SKM-1 (cell line): Measurements from ENCODE around the gene HDAC4.

Experiments used
- DNase-seq: peaks from one replicate; lab custom pipeline; 2025; ENCODE audit not compliant: unreplicated experiment; lab: John Stamatoyannopoulos, UW

The HDAC4 gene

DNA sequence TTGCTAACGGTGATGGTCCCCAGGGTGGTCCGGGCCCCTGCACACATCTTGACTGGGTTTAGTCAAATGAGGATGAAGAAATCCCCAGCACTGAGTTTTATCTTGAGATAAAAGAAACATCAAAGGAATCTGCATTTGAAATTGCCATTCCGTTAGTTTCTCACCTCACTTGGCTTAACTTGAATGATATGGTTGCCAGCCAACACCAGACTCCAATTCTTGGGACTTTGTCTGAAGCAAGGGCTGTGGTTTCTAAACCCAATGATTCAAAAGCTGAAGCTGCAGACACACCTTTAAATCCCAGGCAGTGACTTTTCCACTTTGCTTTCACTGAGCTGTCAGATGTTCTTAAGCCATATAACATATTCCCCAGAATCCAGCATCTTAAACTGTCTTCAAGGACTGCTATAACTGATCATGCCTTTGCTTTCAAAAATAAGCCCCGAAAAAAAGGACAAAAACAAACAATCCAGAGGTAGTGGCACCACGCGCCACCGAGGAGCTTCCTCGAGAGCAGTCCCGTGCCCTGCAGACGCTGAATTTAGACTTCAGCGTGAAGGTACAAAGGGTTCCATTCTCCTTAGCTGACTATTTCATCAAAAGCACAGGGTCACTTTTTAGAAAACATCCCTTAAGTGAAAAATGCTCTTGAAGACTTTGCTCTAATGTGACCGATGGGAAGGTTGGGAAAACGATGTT, 189.3 kb downstream of the HDAC4 start:
- DNase-seq, result no peak

DNA sequence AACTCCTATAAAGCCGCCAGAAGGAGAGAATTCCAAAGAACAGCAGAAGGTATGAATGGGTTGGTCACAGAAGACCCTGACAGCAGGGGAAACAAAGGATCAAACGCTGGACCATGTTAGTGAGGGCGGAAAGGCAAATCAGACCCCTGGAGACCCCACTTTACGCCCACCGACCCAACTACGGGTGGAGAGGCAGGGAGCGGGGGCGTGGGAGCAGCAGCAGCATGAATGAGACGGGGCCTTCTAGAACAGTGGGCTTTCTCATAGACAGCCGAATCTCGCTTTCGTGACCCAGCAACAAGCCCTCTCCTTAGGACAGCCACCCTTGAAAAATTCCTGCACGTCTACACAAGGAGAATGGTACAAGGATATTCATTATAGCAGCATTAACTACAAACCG, 191.0 kb downstream of the HDAC4 start:
- DNase-seq, result no peak

- no peak for DNase-seq
These were observed 192.2 kb downstream of the HDAC4 start for GRCh38 chr2:239208465-239209180.

DNA sequence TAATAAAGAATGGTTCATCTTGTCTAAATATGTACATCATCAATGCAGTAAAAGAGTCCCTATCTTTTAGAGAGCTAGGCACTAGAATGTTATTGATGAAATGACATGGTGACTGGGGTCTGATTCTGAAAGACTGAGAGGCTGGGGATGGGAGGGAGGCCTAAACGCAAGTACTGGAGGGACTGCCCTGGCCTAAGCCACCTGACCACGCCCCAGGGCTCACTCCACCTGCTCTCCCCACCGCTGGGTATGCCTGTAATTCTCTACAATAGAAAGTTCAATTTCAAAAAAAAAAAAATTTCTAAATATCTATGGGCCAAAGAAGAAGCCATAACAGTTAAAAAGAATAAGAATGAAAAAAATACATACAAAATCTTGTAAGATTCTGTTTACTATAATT, 194.0 kb downstream of the HDAC4 start:
- no peak for DNase-seq

GRCh38 chr2:239206042-239206441, 194.8 kb downstream of the HDAC4 start:
- DNase-seq, result no peak

DNA sequence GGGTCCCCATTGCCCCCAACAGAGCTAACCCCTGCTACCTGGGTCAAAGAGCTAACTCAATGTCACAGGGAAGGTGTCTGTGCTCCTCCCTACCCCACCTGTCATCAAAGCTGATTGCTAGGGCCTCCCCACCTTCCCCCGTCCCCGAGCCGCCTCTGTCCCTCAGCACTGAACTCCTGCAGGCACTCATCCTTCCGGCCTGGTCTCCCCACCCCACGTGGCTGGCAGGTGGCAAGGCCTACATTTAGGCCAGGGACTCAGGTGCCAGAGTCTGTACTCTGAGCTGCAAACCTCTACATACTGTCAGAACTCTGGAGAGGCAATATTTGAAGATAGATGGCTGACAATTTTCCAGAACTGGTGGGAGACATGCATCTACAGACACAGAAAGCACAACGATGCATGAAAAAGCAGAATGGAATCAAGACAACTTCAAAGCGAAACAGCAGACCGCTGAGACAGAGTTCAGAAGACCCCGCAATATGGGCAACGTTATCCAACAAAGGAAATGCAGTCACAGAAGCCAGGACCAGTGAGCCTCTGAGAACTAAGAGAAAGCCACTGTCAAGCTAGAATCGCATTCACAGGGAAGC, 195.8 kb downstream of the HDAC4 start:
- no peak for DNase-seq

GRCh38 chr2:239204136-239204875, 196.5 kb downstream of the HDAC4 start:
- no peak for DNase-seq

DNA sequence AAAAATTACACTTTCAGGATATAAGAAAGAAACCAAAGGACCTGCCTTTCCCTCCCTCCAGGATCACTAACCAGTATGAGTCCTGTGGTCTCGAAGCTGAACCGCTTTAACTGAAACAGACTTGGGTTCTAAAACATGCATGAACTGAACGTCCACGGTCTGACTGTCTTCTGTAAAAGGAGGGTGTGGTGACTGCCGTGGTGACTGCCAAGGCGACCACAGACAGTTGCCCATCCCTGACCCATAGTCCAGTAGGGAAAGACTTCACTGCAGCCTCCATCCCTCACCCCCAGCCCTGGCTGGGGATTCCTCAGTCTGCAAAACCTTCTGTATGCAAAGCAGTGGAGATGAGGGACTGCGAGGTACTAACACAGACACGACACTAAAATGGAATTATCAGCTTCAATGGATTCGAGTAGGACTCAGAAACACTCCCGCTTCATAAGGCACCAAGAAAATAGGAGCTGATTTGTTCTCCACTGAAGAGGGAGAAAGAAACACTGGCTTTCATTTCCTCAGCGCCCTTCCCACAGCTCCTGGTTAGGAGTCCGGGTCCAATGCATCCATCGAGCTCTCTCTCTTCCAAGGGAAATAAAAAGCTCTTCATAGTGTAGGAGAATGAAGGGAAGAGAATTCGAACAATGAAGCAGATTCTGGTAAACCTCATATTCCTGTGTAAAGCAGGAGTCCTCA, 197.2 kb downstream of the HDAC4 start:
- DNase-seq, result no peak

GRCh38 chr2:239202836-239203235, 198.0 kb downstream of the HDAC4 start:
- DNase-seq, result no peak

DNA sequence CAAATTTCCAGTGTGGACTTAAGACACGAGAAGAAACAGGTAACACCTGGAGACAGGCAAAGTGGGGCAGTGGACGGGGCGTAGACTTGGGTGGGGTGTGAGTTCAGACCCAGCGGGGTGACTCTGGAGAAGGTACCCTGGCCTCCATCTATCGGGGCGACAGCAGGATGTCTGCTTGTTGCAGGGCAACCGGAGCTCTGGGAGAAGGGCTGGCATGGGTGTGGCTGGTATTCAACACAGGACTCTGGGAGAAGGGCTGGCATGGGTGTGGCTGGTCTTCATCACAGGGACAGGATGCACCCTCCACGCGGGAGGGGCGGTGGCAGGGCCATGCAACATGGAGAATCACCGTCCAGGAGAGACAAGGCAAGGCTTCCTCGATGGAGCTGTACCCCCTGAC, 198.5 kb downstream of the HDAC4 start:
- no peak for DNase-seq

DNA sequence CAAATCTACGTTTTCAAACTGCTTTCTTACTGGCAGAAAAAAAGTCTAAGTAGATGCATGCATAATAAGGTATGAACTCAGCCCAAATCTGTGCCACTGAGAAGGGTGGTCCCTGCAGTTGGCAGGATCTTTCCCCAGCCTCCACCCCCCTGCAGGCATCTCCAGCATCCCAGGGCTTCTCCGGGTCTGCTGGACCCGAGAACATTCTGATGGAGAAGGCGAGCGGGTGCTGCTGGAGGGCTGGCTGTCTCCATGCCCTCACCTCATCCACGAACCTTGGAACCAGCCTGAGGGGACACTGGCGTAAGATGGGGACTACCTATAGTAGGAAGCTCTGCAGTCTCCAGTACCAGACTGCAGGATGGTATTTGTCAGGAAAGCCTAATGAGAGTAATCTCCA, 198.9 kb downstream of the HDAC4 start:
- DNase-seq, result no peak

DNA sequence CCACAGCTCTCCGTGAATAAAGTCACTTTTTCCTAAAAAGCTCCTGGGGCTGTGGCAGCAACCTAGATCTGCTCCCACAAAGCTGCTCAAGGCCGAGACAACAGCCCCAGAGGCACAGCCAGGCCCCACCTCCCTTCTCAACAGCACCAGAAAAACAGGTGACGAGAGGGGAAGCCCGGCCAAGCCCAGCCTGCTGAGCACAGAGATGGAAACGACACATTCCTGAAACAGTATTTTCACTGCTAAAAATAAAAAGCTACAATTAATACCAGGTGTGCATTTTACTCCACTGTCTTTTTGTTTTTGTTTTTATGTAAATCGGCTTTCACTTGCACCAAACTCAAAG, 199.3 kb downstream of the HDAC4 start:
- no peak for DNase-seq

DNA sequence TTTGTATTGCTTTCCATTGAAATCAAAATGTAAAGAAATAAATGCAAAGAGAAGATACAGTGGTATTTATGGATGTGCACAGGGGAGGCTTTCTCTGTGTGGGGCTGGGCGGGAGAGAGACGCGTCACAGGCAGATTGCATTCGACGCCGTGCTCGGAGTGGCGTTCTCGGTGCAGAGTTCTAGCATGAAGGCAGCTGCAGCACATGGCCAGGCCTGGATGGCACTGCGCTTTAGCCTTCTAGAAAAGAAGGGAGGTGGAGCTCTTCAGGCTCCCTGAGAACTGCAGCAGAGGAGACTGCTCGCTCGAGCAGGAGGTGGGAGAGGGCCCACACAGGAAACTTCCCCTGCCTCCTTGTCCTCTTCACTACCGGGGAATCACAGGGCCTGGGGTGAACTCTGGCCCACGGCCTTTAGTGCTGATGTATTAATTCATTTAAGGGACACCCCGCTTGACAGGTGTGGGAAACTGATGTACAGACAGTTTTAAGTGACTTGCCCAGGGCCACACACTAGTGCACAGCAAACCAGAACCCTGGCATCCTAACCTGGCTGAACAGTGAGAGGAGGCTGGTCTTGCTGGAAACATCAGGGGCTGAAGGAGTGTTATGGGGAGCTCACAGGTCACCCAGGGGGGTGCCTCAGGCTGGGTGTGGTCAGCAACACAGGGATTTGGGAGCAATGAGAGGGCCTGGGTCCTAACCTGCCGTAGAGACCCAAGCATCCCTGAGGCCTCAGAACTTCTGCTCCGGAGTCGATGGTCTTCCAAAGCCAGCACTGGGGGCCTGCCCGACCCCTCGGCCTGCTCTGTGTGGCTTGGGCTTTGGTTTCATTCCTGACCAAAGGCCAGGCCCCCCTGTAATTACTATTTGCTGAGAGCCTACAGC, 199.9 kb downstream of the HDAC4 start:
- no peak for DNase-seq

- DNase-seq, result no peak
These were observed 201.6 kb downstream of the HDAC4 start for GRCh38 chr2:239199041-239199768.

- no peak for DNase-seq
These were observed 202.6 kb downstream of the HDAC4 start for GRCh38 chr2:239198221-239198620.

DNA sequence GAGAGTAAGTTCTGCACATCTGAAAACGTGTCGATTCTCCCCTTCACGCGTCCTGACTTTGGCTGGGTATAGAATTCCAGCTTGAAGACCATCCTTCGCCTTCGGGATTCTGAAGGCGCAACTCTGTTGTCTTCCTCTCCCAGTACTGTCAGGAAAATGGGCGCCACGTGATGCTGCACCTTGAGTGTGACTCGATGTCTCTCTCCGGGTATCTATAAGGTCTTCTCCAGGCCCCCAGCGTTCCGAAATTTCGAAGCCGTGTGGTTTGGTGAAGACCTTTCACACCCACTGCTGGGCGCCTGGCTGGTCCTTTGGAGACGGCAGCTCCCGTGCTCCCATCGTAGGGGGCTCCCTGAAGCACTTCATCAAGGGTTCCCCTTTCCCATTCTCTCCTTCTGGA, 203.7 kb downstream of the HDAC4 start:
- DNase-seq, result no peak

- DNase-seq, result no peak
These were observed 204.3 kb downstream of the HDAC4 start for GRCh38 chr2:239196474-239197021.

DNA sequence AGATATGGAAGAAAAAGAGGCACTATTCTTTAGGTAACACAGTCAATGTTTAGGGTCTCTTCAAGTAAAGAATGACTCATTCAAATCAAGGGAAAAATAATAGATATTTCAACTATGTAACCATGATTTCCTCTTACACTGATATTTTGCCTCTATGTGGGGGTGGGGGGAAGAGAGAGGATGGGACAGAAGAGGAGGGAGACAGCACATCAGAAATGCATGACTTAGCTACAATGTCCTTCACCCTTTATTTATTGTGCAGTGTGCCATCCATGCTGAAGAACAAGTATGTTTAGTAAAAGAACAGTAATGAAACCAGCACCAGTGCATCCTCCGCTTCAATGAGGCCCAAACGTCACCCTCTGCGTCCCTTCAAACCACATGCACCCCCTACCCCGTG, 204.8 kb downstream of the HDAC4 start:
- DNase-seq, result no peak

DNA sequence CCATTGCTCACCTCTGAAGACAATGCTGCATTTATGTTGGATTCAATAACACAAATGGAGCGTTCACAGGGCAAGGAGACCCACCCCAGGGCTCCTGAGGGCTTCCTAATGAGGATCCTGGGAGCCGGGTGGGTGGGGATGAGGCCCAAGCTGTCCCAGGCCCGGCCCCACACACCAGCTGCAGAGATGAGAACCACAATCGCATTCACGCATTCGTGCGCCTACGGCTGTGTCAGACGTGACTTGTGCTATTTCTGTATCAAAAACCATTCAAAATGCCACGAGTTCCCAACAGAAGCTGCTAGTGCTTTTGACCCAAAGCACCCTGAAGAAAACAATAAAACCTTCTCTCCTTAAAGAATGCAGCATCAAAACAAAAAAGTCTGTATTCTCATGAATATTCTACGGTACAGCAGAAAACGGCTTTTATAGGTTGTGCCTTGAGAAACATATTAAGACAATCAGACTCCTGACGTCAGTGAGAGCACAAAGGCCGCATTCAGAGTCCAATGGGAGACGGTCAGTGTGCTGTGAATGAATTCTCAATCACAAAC, 205.4 kb downstream of the HDAC4 start:
- no peak for DNase-seq
